NK-92 treated with Interleukin-12 subunit alpha and Interleukin-12 subunit beta, amount 100 ng/mL, for 24 hours (cell line): ENCODE results near the gene SGMS1.
"Not testable (repeated sequence)": the region's sequence is repeated elsewhere in the genome, so short reads cannot be mapped to it uniquely, and the experiment has no call there.

Source experiments
- DNase-seq: peaks from one replicate; lab custom pipeline; 2025; lab: John Stamatoyannopoulos, UW

The SGMS1 gene

GRCh38 chr10:50580262-50580891, 43.4 kb downstream of the SGMS1 start:
- DNase-seq = no peak

GRCh38 chr10:50579491-50580261, 44.1 kb downstream of the SGMS1 start:
- no peak for DNase-seq

DNA sequence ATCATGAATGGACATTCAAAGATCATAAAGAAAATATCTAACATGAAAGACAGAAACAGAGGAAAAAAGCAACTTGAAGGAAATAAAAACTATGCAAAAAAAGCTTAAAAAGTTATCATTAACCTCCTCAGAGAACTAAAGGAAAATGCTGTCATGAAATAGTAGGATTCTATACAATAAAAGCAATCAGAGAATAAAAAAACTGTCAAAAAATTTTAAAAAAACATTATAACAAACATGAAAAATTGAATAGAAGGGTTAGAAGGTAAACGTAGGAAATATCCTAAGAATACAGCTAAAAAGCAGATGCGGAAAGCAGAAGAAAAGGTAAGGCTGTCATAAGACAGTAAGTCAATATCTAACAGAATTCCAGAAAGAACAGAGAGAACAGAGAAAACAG, 44.8 kb downstream of the SGMS1 start:
- DNase-seq = no peak

GRCh38 chr10:50577681-50578350, 45.9 kb downstream of the SGMS1 start:
- DNase-seq = no peak

DNA sequence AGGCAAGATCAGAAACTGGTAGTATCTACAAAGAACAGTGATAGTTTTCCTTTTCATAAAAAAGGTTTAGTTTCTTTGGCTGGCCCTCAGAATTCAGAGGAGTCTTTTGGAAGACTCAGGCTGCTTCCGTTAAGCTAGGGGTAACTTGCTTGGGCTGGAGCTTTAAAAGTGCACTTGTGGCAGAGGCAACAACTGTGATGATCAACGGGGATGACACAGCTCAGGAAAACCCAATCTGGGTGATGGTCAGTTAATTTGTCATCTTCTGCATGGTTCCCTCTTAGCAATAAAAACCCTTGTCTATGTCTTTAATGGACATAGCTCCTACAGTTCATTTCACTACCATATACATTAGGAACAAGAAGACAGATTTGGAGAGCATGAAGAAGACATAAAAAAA, 46.7 kb downstream of the SGMS1 start:
- no peak for DNase-seq

DNA sequence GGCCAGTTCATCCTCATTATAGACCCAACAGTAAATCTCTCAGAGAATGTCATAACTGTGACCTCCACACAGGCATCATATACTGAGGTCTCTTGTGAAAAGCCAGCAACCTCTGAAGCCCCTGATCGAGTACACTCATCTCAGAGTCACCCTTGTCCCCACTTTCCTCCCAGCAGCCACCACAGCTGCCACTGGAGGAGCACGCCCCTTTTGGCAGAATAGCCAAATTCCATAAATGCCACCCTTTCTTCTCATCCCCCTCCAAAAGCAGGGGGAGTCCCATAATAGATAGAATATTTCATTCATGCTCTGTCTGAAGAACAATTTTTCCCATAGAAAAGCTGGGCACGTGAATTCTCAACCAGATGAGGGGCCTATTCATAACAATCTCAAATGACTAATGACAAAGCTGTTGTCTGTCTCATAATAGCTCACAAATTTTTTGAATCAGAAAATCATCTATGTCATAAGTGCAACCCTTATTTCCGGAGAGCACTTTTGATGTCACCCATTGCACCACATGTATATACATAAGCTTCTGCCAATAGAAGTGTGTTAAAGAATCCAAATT, 47.4 kb downstream of the SGMS1 start:
- DNase-seq = no peak

GRCh38 chr10:50575477-50576244, 48.1 kb downstream of the SGMS1 start:
- DNase-seq = no peak

DNA sequence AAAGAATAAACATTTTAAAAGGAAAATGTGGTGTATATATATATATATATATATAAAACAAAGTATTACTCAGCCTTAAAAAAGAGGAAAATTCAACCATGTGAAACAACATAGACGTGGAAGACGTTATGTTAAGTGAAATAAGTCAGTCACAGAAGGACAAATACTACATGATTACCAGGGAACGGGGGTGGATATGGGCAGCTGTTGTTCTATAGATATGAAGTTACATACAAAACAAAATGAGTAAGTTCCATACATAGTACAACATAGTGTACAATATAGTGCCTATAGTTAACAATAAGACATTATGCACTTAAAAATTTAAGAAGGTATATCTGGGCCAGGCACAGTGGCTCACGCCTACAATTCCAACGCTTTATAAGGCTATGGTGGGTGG, 48.8 kb downstream of the SGMS1 start:
- DNase-seq = no peak

- DNase-seq = no peak
These were observed 49.5 kb downstream of the SGMS1 start for GRCh38 chr10:50574305-50574704.

DNA sequence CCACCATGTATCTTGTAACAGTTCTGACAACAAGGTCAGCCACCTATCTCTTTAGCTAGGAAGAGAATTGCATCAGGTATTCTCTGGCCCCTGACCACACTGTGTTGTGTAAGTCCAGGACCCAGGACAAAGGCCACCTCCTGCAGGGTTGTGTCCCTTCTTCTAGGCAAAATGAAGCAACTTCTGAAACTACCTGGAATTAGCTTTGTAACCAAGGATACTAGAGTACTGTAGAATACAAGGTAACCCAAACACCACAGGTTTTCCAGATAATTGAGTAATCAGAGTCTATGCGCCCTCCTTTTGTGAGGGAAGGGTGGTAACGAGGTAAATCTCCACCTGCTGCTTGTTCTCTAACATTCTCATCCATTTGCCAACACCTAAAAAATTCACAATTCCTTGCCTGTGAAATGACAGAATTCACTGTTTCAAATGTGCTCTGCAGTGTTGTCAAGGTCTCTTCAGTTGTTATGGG, 51.7 kb downstream of the SGMS1 start:
- no peak for DNase-seq

GRCh38 chr10:50568750-50569149, 55.0 kb downstream of the SGMS1 start:
- not testable (repeated sequence) for DNase-seq

- no peak for DNase-seq
These were observed 56.4 kb downstream of the SGMS1 start for GRCh38 chr10:50567384-50567783.

DNA sequence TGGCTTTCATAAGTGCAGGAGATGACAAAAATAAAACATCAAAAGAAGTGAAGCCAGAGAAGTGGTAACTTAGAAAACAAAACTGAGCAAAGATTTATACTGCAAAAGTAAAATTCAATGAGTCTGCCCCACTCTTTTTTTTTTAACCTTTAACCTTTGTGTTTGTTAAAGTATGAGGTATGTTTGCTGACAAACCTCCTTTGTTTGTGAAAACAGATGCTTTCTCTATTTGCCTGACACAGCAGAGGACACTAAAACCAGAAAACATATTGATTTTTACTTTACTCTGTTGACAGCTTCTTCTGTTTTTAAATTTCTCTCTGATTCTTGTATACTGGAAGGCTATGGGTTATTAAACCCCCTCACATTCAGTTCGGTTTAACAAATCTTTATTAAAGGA, 57.6 kb downstream of the SGMS1 start:
- no peak for DNase-seq

GRCh38 chr10:50565301-50566083, 58.3 kb downstream of the SGMS1 start:
- DNase-seq = no peak

GRCh38 chr10:50563906-50564305, 59.9 kb downstream of the SGMS1 start:
- DNase-seq = no peak

GRCh38 chr10:50561816-50562215, 61.9 kb downstream of the SGMS1 start:
- DNase-seq = no peak

DNA sequence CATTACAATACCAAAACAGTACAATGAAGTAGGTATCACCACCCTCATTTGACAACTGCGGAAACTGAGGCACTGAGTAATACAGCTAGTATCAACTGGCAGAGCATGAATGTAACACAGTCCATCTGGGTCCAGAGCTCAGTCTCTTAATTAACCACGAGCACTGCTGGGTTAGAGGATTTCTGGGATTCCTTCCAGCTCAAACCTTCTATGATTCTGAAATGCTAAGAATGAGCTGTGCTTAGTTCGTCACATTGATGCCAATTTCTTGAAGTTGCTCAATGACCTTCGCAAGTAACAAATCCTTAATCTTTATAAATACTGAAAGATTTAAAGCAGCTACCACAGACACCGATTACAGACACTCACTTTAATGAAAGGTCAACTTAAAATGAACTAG, 62.5 kb downstream of the SGMS1 start:
- no peak for DNase-seq

GRCh38 chr10:50560370-50560769, 63.4 kb downstream of the SGMS1 start:
- no peak for DNase-seq

DNA sequence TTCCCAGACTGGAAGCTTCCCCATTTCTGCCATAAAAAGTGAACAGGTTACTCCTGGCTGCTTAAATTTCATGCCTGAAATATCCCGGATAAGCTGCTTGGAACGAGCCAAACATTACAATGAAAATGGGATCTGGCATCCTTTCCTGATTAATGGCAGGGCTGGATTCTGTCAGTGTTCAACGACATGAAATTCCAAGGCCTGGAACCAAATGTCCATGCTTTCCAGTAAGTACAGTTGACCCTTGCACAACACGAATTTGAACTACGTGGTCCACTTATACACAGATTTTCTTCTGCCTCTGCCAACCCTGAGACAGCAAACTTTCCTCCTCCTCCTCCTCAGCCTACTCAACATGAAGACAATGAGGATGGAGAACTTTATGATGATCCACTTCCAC, 65.4 kb downstream of the SGMS1 start:
- no peak for DNase-seq

GRCh38 chr10:50557130-50557682, 66.5 kb downstream of the SGMS1 start:
- no peak for DNase-seq
